Endothelial cell of umbilical vein (primary cell): ENCODE measurements around the gene MEGF11. TPM values are rescaled to one million over a fixed set of nuclear protein-coding genes. Genes with fewer than 3 reads are reported as not detected.

ENCODE experiments used
- BruUV-seq: library from RNA; stranded (reverse); fragments of 400-500 nt; replicated peaks from 2 replicates; lab custom pipeline; 2021; lab: Mats Ljungman, UMichigan
- CTCF ChIA-PET: fragments of 300-600, 350-600 bp; sonication (Branson Sonifier 250); formaldehyde crosslinking; loops from one replicate; lab custom pipeline; 2021; ENCODE audit warnings: antibody characterized with exemption, inconsistent platforms; lab: Charles Lee
- POLR2A ChIA-PET: fragments of 300-600, 350-600 bp; sonication (Branson Sonifier 250); formaldehyde crosslinking; loops from one replicate; lab custom pipeline; 2021; ENCODE audit warnings: antibody characterized with exemption, inconsistent platforms; lab: Charles Lee
- DNase-seq: peaks from one replicate; pipeline ENCODE4 v3.0.0-alpha.2; 2011; ENCODE audit warnings: low read depth, low spot score
- FAIRE-seq: peaks from 2 replicates; lab custom pipeline; 2011; peaks lifted over from hg19 to GRCh38; lab: Jason Lieb, UNC
- H2AFZ ChIP-seq: 2 replicates; pipeline ENCODE4 v1.6.0; 2012; ENCODE audit warnings: low read depth, low read length, control low read depth, inconsistent platforms
- H3K27ac ChIP-seq: 2 replicates; pipeline ENCODE4 v1.5.1; 2011; ENCODE audit warnings: low read depth, mild to moderate bottlenecking, control low read depth, low read length, moderate library complexity; ENCODE audit not compliant: insufficient read depth
- H3K27me3 ChIP-seq, 2 experiments: 2 replicates each; pipeline versions ENCODE4 v1.6.0 to v1.6.1; 2011; ENCODE audit warnings: low read length in 2 of 2, mixed read lengths in 1 of 2; ENCODE audit not compliant: control insufficient read depth in 2 of 2, insufficient read depth in 2 of 2
- H3K36me3 ChIP-seq, 2 experiments: 2 replicates in 1 of 2; 3 replicates in 1 of 2; pipeline ENCODE4 v1.5.1; 2011; ENCODE audit warnings: low read length in 2 of 2, mild to moderate bottlenecking in 1 of 2, moderate library complexity in 1 of 2; ENCODE audit not compliant: control insufficient read depth in 2 of 2, insufficient read depth in 2 of 2; ENCODE audit errors: extremely low read depth in 1 of 2
- H3K4me1 ChIP-seq: 3 replicates; pipeline ENCODE4 v1.5.1; 2011; ENCODE audit warnings: mild to moderate bottlenecking, low read length; ENCODE audit not compliant: control insufficient read depth, insufficient read depth; ENCODE audit errors: extremely low read depth
- H3K4me2 ChIP-seq: 2 replicates; pipeline ENCODE4 v1.6.1; 2011; ENCODE audit warnings: low read length, control low read depth, mixed read lengths; ENCODE audit not compliant: insufficient read depth
- H3K4me3 ChIP-seq, 3 experiments: fragments of 200-600 bp in 1 of 3; sonication (generic), shearing (Covaris generic) in 1 of 3; replicated peaks in 1 of 3; 2 replicates each; pipeline ENCODE4 v1.5.1; 2011 to 2016; ENCODE audit warnings: control low read depth in 3 of 3, low read length in 3 of 3, mild to moderate bottlenecking in 2 of 3, inconsistent platforms in 1 of 3, low read depth in 1 of 3, moderate library complexity in 1 of 3; ENCODE audit not compliant: insufficient read depth in 1 of 3
- H3K79me2 ChIP-seq: 2 replicates; pipeline ENCODE4 v1.6.0; 2012; ENCODE audit warnings: low read length, inconsistent platforms; ENCODE audit not compliant: control insufficient read depth, insufficient read depth
- H3K9ac ChIP-seq: replicated peaks from 2 replicates; pipeline ENCODE3; 2011; ENCODE audit warnings: low read length, control low read depth; ENCODE audit not compliant: insufficient read depth; ENCODE audit errors: extremely low read depth
- H3K9me1 ChIP-seq: replicated peaks from 3 replicates; pipeline ENCODE4 v1.6.0; 2011; ENCODE audit warnings: mild to moderate bottlenecking, low read length; ENCODE audit not compliant: control insufficient read depth, insufficient read depth; ENCODE audit errors: extremely low read depth
- H3K9me3 ChIP-seq: replicated peaks from 2 replicates; pipeline ENCODE4 v1.5.1; 2012; ENCODE audit warnings: low read length, inconsistent platforms; ENCODE audit not compliant: control insufficient read depth, insufficient read depth
- H4K20me1 ChIP-seq: replicated peaks from 2 replicates; pipeline ENCODE3; 2011; ENCODE audit warnings: mild to moderate bottlenecking, low read length; ENCODE audit not compliant: control insufficient read depth, insufficient read depth; ENCODE audit errors: extremely low read depth
- EZH2 ChIP-seq: IDR thresholded peaks from 2 replicates; pipeline ENCODE4 v1.6.1; 2012; ENCODE audit warnings: borderline replicate concordance, low read depth, mild to moderate bottlenecking, moderate library complexity, low read length, inconsistent platforms; ENCODE audit not compliant: severe bottlenecking
- FOS ChIP-seq: IDR thresholded peaks from 2 replicates; pipeline ENCODE4 v1.6.1; 2011; ENCODE audit warnings: mild to moderate bottlenecking, low read length, moderate library complexity, borderline replicate concordance; ENCODE audit not compliant: insufficient read depth
- GATA2 ChIP-seq: IDR thresholded peaks from 2 replicates; pipeline ENCODE4 v1.7.0; 2011; ENCODE audit warnings: low read depth, mild to moderate bottlenecking, moderate library complexity, mixed read lengths, low read length; ENCODE audit not compliant: insufficient read length, insufficient read depth
- JUN ChIP-seq: IDR thresholded peaks from 2 replicates; pipeline ENCODE4 v1.6.1; 2011; ENCODE audit warnings: borderline replicate concordance, low read depth; ENCODE audit not compliant: insufficient read length, insufficient read depth
- MYC ChIP-seq: IDR thresholded peaks from one replicate; pipeline ENCODE4 v1.6.1; 2011; ENCODE audit warnings: mild to moderate bottlenecking, low read depth, low read length
- POLR2A ChIP-seq: IDR thresholded peaks from 2 replicates; pipeline ENCODE4 v1.6.1; 2012; ENCODE audit warnings: low read depth, mild to moderate bottlenecking, control low read depth, low read length
- POLR2AphosphoS5 ChIP-seq: IDR thresholded peaks from 2 replicates; pipeline ENCODE4 v1.6.1; 2012; ENCODE audit warnings: low read depth, mild to moderate bottlenecking, control low read depth, low read length, moderate library complexity; ENCODE audit not compliant: insufficient read depth
- dilution Hi-C: fragments of 300-500 bp; cut with MboI; formaldehyde crosslinking; loops from one replicate; pipeline ENCODE4 v1.15.0; 2019; ENCODE audit warnings: low sequenced_read_pairs; ENCODE audit not compliant: extremely low pct_ligation_motif_present
- intact Hi-C: fragments of 100-400 bp; cut with micrococcal nuclease; formaldehyde crosslinking; loops from one replicate; pipeline ENCODE4 v1.10.0; 2022
- polyA plus RNA-seq, 4 experiments: library from polyadenylated mRNA; depleted of rRNA in 3 of 4; stranded (reverse) in 3 of 4; unstranded in 1 of 4; fragments of >200 nt; gene quantifications; 2 replicates each; pipeline versions ENCODE4 v1.2.1 to v1.2.3, GENCODE V29; 2011 to 2012; ENCODE audit warnings: missing spikeins in 1 of 4
- total RNA-seq: library from RNA; stranded (reverse); gene quantifications from 2 replicates; pipeline ENCODE4 v1.2.3, GENCODE V29; 2021
- TF ChIP-seq, protein P1 (sequence below), 2 donors: IDR thresholded peaks; 1 replicate in 1 of 2; 2 replicates in 1 of 2; pipeline ENCODE4 v1.5.1; 2011; ENCODE audit warnings: low read length in 2 of 2, mild to moderate bottlenecking in 2 of 2, moderate library complexity in 2 of 2, control low read depth in 1 of 2, inconsistent platforms in 1 of 2, low read depth in 1 of 2; ENCODE audit not compliant: insufficient read depth in 1 of 2; ENCODE audit errors: extremely low read depth in 1 of 2
- TF ChIP-seq, protein P2 (sequence below): IDR thresholded peaks from 2 replicates; pipeline ENCODE4 v1.6.1; 2011; ENCODE audit not compliant: insufficient read depth, insufficient read length

The MEGF11 gene
- total and polyA plus RNA-seq, 2 donors (not counting 3 experiments of a cell fraction or from before 2014, with no cell fraction given) = not detected

DNA sequence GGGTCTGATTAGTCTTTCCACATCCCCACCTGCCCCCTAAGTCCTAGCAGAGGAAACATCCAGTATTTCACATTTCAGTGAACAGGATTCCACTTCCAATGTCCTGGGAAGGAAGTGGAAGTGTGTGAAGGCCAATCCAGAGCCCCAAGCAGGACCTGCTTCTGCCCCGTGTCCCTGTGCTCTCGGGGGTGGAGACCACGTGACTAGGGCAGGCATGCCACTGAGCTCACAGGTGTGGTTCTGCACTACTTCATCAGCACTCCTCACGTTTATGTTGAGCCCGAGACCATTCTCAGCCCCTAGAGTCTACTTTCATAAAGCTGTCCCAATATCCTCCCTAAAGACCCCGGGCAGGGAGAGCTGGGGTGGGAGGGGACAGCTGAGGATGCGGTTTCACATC, 299.9 kb downstream of the MEGF11 start:
- ChIA-PET POLR2A (no interaction called here), CTCF (interaction anchor here (1.6 kb wide), 2 partner anchors 14 to 25 kb away, joined by 3 to 4 read pairs; no protein-coding TSS in a partner anchor)
- Histone ChIP-seq H3K9ac (no peak overlapping the region), H3K36me3 (no peaks in the 10 kb centered on the region), H2AFZ (no peak overlapping the region), H3K9me3 (no peaks in the 10 kb centered on the region), H3K27me3 (peaks cover 3 to 4% of the 10 kb centered on the region in 2 experiments), H3K4me2 (no peak overlapping the region), H3K9me1 (no peaks in the 10 kb centered on the region), H3K4me1 (no peaks in the 10 kb centered on the region), H3K4me3 (no peak overlapping the region), H4K20me1 (no peaks in the 10 kb centered on the region), H3K27ac (no peak overlapping the region), H3K79me2 (no peaks in the 10 kb centered on the region)
- TF ChIP-seq JUN (no peak), GATA2 (no peak), FOS (no peak), POLR2AphosphoS5 (no peak), EZH2 (no peak), POLR2A (no peak), MYC (no peak)
- TF ChIP-seq, protein P1, sequence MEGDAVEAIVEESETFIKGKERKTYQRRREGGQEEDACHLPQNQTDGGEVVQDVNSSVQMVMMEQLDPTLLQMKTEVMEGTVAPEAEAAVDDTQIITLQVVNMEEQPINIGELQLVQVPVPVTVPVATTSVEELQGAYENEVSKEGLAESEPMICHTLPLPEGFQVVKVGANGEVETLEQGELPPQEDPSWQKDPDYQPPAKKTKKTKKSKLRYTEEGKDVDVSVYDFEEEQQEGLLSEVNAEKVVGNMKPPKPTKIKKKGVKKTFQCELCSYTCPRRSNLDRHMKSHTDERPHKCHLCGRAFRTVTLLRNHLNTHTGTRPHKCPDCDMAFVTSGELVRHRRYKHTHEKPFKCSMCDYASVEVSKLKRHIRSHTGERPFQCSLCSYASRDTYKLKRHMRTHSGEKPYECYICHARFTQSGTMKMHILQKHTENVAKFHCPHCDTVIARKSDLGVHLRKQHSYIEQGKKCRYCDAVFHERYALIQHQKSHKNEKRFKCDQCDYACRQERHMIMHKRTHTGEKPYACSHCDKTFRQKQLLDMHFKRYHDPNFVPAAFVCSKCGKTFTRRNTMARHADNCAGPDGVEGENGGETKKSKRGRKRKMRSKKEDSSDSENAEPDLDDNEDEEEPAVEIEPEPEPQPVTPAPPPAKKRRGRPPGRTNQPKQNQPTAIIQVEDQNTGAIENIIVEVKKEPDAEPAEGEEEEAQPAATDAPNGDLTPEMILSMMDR (IDR thresholded peaks at IDR 0.05; ENCODE audit: extremely low read depth in 1 of 2, insufficient read depth in 1 of 2, low read depth in 1 of 2, low read length in 2 of 2) = no peak
- TF ChIP-seq, protein P2, sequence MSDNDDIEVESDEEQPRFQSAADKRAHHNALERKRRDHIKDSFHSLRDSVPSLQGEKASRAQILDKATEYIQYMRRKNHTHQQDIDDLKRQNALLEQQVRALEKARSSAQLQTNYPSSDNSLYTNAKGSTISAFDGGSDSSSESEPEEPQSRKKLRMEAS = no peak
- FAIRE-seq (no peak), DNase-seq (no peak)
- dilution Hi-C loops (no loop called here), intact Hi-C loops (no loop called here)
- BruUV-seq = no TSS peak
